Uterus (tissue), 4 donors: ENCODE results near the gene TAGLN2. TPM values are rescaled to one million over a fixed set of nuclear protein-coding genes. Genes with fewer than 3 reads are reported as not detected.

ENCODE experiments used
- DNase-seq, 2 donors: peaks; one replicate each; pipeline ENCODE4 v3.0.0-alpha.2; 2019 to 2020
- H3K27ac ChIP-seq, 2 donors: fragments of 200-600 bp; sonication (generic); 1 replicate in 1 of 2; 2 replicates in 1 of 2; pipeline ENCODE4 v1.5.1; 2016 to 2018
- H3K27me3 ChIP-seq, 2 donors: fragments of 200-600 bp; sonication (generic); one replicate each; pipeline ENCODE4 v1.5.1; 2018 to 2019; ENCODE audit warnings: control low read depth in 1 of 2
- H3K36me3 ChIP-seq, 2 donors: fragments of 200-600 bp; sonication (generic); one replicate each; pipeline ENCODE4 v1.5.1; 2019; ENCODE audit warnings: control low read depth in 1 of 2
- H3K4me1 ChIP-seq, 2 donors: fragments of 200-600 bp; sonication (generic); one replicate each; pipeline ENCODE4 v1.5.1; 2018 to 2019; ENCODE audit warnings: control low read depth in 1 of 2
- H3K4me3 ChIP-seq, 2 donors: fragments of 200-600 bp; sonication (generic); 1 replicate in 1 of 2; 2 replicates in 1 of 2; pipeline ENCODE4 v1.5.1; 2018 to 2019; ENCODE audit warnings: mild to moderate bottlenecking in 1 of 2
- H3K9me3 ChIP-seq, 2 donors: fragments of 200-600 bp; sonication (generic); one replicate each; pipeline ENCODE4 v1.5.1; 2019; ENCODE audit warnings: control low read depth in 1 of 2
- POLR2A ChIP-seq, 2 donors: fragments of 450-650 bp; IDR thresholded peaks; one replicate each; pipeline ENCODE4 v1.6.1; 2016; ENCODE audit warnings: antibody characterized with exemption in 2 of 2, mild to moderate bottlenecking in 1 of 2, moderate library complexity in 1 of 2
- intact Hi-C: fragments of 100-400 bp; cut with DNase I; formaldehyde crosslinking; loops from one replicate; pipeline ENCODE4 v1.15.1; 2023; ENCODE audit warnings: low total_unique reads
- total RNA-seq, 4 donors: library from RNA; depleted of rRNA in 3 of 4; stranded (reverse); fragments of >200 nt in 3 of 4; gene quantifications; one replicate each; pipeline versions ENCODE4 v1.1.0 to v1.2.4, GENCODE V29; 2014 to 2023
- TF ChIP-seq, protein P1 (sequence below), 4 experiments: fragments of 200-600 bp in 2 of 4; fragments of 450-650 bp in 2 of 4; sonication (generic) in 2 of 4; IDR thresholded peaks; one replicate each; pipeline ENCODE4 v1.5.1; 2016 to 2019; ENCODE audit warnings: antibody characterized with exemption in 4 of 4, mild to moderate bottlenecking in 2 of 4, moderate library complexity in 1 of 4
- donor health status: DM: yes; HTN: yes; CAD: no.

TAGLN2 gene
- total RNA-seq, 4 donors from 2014 or later: 113 to 246 (median 197) TPM

- Histone ChIP-seq H3K9me3 (no peaks in the 10 kb centered on the region), H3K27me3 (no peaks in the 10 kb centered on the region), H3K4me3 (no peak overlapping the region), H3K27ac (no peak overlapping the region), H3K4me1 (no peaks in the 10 kb centered on the region), H3K36me3 (no peaks in the 10 kb centered on the region)
- intact Hi-C loops: no loop called here
- DNase-seq: no peak
- TF ChIP-seq, protein P1, sequence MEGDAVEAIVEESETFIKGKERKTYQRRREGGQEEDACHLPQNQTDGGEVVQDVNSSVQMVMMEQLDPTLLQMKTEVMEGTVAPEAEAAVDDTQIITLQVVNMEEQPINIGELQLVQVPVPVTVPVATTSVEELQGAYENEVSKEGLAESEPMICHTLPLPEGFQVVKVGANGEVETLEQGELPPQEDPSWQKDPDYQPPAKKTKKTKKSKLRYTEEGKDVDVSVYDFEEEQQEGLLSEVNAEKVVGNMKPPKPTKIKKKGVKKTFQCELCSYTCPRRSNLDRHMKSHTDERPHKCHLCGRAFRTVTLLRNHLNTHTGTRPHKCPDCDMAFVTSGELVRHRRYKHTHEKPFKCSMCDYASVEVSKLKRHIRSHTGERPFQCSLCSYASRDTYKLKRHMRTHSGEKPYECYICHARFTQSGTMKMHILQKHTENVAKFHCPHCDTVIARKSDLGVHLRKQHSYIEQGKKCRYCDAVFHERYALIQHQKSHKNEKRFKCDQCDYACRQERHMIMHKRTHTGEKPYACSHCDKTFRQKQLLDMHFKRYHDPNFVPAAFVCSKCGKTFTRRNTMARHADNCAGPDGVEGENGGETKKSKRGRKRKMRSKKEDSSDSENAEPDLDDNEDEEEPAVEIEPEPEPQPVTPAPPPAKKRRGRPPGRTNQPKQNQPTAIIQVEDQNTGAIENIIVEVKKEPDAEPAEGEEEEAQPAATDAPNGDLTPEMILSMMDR (IDR thresholded peaks at IDR 0.05): no peak
Observed at GRCh38 chr1:159897962-159898361, 27.3 kb downstream of the TAGLN2 start.

DNA sequence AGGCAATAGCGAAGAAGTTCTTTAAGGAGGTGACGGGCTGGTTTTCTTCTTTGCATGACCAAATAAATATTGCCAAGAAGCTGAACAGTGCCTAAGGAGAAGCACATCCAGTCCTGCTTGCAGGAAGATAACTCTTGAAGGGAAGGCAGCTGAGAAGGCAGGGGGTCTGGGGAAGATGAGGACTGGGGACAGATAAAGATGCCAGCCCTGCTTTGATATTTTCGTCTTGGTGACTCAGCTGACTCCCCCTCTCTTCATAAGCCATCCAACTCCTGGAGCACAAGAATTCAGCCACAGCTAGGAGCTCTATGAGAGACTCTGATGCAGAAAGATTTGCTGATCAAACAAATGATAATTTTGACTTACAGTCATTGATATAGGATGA, 28.8 kb downstream of the TAGLN2 start:
- no peak for DNase-seq
- intact Hi-C loops: no loop called here
- no peaks in the 10 kb centered on the region for H3K27me3 ChIP-seq
- H3K4me1 ChIP-seq: no peaks in the 10 kb centered on the region
- no peak overlapping the region for H3K4me3 ChIP-seq
- no peaks in the 10 kb centered on the region for H3K36me3 ChIP-seq
- no peaks in the 10 kb centered on the region for H3K9me3 ChIP-seq
- TF ChIP-seq, protein P1 (IDR thresholded peaks at IDR 0.05): no peak
- TF ChIP-seq POLR2A (IDR thresholded peaks at IDR 0.05): no peak
- no peak overlapping the region for H3K27ac ChIP-seq

DNA sequence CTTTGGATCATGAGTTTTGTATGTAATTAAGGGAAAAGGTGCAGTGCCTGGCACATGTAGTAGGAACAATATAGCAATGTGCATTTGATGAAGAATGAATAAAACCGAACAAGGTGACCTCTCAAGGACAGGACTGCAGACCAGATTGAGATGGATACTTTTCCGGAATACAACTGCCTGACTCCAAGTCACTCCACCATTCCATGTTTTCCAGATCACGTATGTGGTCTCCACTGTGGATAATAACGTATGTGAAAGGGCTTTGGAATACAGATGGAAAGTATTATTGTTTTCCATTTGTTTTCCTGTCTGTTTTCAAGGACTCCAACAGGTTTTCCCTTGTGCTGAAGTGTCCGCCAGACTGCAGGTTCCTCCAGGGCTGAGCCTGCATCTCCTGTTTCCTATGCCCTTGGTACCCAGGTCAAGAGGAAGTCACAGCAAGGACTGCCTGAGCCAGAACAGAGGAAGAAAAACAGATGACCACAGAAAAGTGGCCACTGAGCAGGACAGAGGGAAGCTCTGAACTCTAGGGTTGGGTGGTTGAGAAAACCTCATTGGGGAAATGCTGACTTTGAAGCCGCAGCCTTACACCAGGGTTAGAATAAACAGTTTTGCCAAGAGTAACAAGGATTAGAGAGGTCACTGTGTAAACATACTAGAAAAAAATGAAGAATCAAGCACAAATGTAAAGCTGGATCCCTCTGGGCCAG, 29.3 kb downstream of the TAGLN2 start:
- intact Hi-C loops: no loop called here
- Histone ChIP-seq H3K27me3 (no peaks in the 10 kb centered on the region), H3K4me3 (no peak overlapping the region), H3K27ac (no peak overlapping the region), H3K36me3 (no peaks in the 10 kb centered on the region), H3K4me1 (no peaks in the 10 kb centered on the region), H3K9me3 (no peaks in the 10 kb centered on the region)
- TF ChIP-seq, protein P1 (IDR thresholded peaks at IDR 0.05): no peak
- TF ChIP-seq POLR2A (IDR thresholded peaks at IDR 0.05): no peak
- DNase-seq: no peak

DNA sequence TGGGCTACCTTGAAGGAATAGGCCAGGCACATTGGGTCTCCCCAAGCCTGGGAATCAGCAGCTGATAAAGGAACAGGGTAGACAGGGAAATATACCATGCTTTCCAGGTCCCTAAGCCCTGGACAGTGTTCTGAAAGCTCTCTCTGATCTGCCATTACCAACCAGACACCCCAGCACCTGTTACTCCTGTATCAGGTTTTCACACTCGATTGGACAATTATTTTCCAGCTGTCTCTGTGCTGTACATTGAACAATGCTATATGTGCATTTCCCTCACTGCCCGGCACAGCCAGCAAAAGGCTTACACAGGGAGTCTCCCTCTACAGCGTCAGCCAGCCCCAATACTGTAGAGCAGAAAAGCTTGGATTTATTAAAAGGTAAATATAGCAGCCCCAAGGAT, 30.0 kb downstream of the TAGLN2 start:
- Histone ChIP-seq H3K9me3 (no peaks in the 10 kb centered on the region), H3K36me3 (no peaks in the 10 kb centered on the region), H3K4me3 (no peak overlapping the region), H3K27me3 (no peaks in the 10 kb centered on the region), H3K4me1 (no peaks in the 10 kb centered on the region), H3K27ac (no peak overlapping the region)
- DNase-seq: no peak
- TF ChIP-seq, protein P1 (IDR thresholded peaks at IDR 0.05): no peak
- no peak for TF ChIP-seq POLR2A (IDR thresholded peaks at IDR 0.05)
- intact Hi-C loops: no loop called here

GRCh38 chr1:159892944-159893343, 32.4 kb downstream of the TAGLN2 start:
- Histone ChIP-seq H3K27me3 (no peaks in the 10 kb centered on the region), H3K4me3 (no peak overlapping the region), H3K36me3 (no peaks in the 10 kb centered on the region), H3K9me3 (no peaks in the 10 kb centered on the region), H3K27ac (no peak overlapping the region), H3K4me1 (no peaks in the 10 kb centered on the region)
- intact Hi-C loops: no loop called here
- DNase-seq: no peak
- no peak for TF ChIP-seq POLR2A (IDR thresholded peaks at IDR 0.05)
- TF ChIP-seq, protein P1 (IDR thresholded peaks at IDR 0.05): no peak
